Neuronal stem cell (in vitro differentiated cells): Measurements from ENCODE around the gene SORBS2.

Experiments
- DNase-seq: peaks from one replicate; pipeline ENCODE4 v3.0.0-alpha.2; 2013; ENCODE audit warnings: low spot score
- H2AFZ ChIP-seq: one replicate; pipeline ENCODE4 v1.6.1; 2013; ENCODE audit warnings: mild to moderate bottlenecking, low read length, inconsistent platforms
- H2AK5ac ChIP-seq: 2 replicates; pipeline ENCODE4 v1.6.1; 2013; ENCODE audit warnings: low read depth, mild to moderate bottlenecking, inconsistent platforms, low read length, moderate library complexity, mixed read lengths
- H2BK120ac ChIP-seq: 2 replicates; pipeline ENCODE4 v1.6.1; 2013; ENCODE audit warnings: low read depth, mild to moderate bottlenecking, inconsistent platforms, low read length, moderate library complexity, mixed read lengths
- H2BK12ac ChIP-seq: one replicate; pipeline ENCODE4 v1.6.1; 2013; ENCODE audit warnings: low read length, inconsistent platforms
- H2BK15ac ChIP-seq: 2 replicates; pipeline ENCODE4 v1.6.1; 2013; ENCODE audit warnings: mild to moderate bottlenecking, low read length, inconsistent platforms, mixed read lengths
- H2BK5ac ChIP-seq: one replicate; pipeline ENCODE4 v1.6.1; 2013; ENCODE audit warnings: inconsistent platforms, mild to moderate bottlenecking, low read length, moderate library complexity
- H3K14ac ChIP-seq: one replicate; pipeline ENCODE4 v1.6.1; 2013; ENCODE audit warnings: low read length, inconsistent platforms
- H3K18ac ChIP-seq: 2 replicates; pipeline ENCODE4 v1.6.1; 2013; ENCODE audit warnings: low read length, inconsistent platforms
- H3K23ac ChIP-seq: 2 replicates; pipeline ENCODE4 v1.6.1; 2013; ENCODE audit warnings: low read depth, mild to moderate bottlenecking, mixed read lengths, low read length, inconsistent platforms; ENCODE audit not compliant: poor library complexity
- H3K27ac ChIP-seq: replicated peaks from 3 replicates; pipeline ENCODE4 v1.5.1; 2013; ENCODE audit warnings: low read length, inconsistent platforms
- H3K27me3 ChIP-seq, 3 experiments: 2 replicates each; pipeline ENCODE4 v1.6.1; 2013; ENCODE audit warnings: low read length in 3 of 3, mild to moderate bottlenecking in 2 of 3, inconsistent platforms in 1 of 3, low read depth in 1 of 3, mixed read lengths in 1 of 3, moderate library complexity in 1 of 3; ENCODE audit not compliant: control insufficient read depth in 3 of 3, insufficient read depth in 3 of 3
- H3K36me3 ChIP-seq, 2 donors: replicated peaks in 1 of 2; 2 replicates each; pipeline ENCODE4 v1.6.1; 2013; ENCODE audit warnings: low read length in 2 of 2; ENCODE audit not compliant: control insufficient read depth in 2 of 2, insufficient read depth in 2 of 2
- H3K4ac ChIP-seq: 2 replicates; pipeline ENCODE4 v1.6.1; 2013; ENCODE audit warnings: inconsistent platforms, mild to moderate bottlenecking, low read length, moderate library complexity
- H3K4me1 ChIP-seq, 2 donors: 1 replicate in 1 of 2; 2 replicates in 1 of 2; pipeline ENCODE4 v1.6.1; 2013; ENCODE audit warnings: low read length in 2 of 2, low read depth in 1 of 2; ENCODE audit not compliant: control insufficient read depth in 2 of 2, insufficient read depth in 1 of 2
- H3K4me2 ChIP-seq: one replicate; pipeline ENCODE4 v1.6.1; 2013; ENCODE audit warnings: mild to moderate bottlenecking, low read length, inconsistent platforms; ENCODE audit not compliant: insufficient read depth, poor library complexity, severe bottlenecking
- H3K4me3 ChIP-seq, 2 donors: 2 replicates each; pipeline ENCODE4 v1.5.1; 2013; ENCODE audit warnings: low read length in 2 of 2, mild to moderate bottlenecking in 2 of 2, inconsistent platforms in 1 of 2, moderate library complexity in 1 of 2
- H3K79me1 ChIP-seq: one replicate; pipeline ENCODE4 v1.6.1; 2013; ENCODE audit warnings: low read depth, mild to moderate bottlenecking, inconsistent platforms, low read length, moderate library complexity
- H3K9ac ChIP-seq: one replicate; pipeline ENCODE4 v1.6.1; 2013; ENCODE audit warnings: mild to moderate bottlenecking, low read depth, low read length, inconsistent platforms; ENCODE audit not compliant: poor library complexity
- H3K9me3 ChIP-seq, 2 donors: replicated peaks in 1 of 2; 2 replicates each; pipeline versions ENCODE3 to v1.6.1; 2013; ENCODE audit warnings: low read length in 2 of 2, mild to moderate bottlenecking in 2 of 2, inconsistent platforms in 1 of 2, low read depth in 1 of 2, mixed read lengths in 1 of 2, moderate library complexity in 1 of 2; ENCODE audit not compliant: control insufficient read depth in 2 of 2, insufficient read depth in 1 of 2
- H4K8ac ChIP-seq: one replicate; pipeline ENCODE4 v1.6.1; 2013; ENCODE audit warnings: low read depth, mild to moderate bottlenecking, inconsistent platforms, low read length, moderate library complexity
- H4K91ac ChIP-seq: one replicate; pipeline ENCODE4 v1.6.1; 2013; ENCODE audit warnings: low read length, low read depth, mild to moderate bottlenecking, inconsistent platforms; ENCODE audit not compliant: poor library complexity
- WGBS, 2 donors: extraction: QIAGEN DNeasy Blood & Tissue Kit; methylation state at CpG; one replicate each; pipeline ENCODE4 v1.1.7; 2013; ENCODE audit warnings: missing lambda C conversion rate in 2 of 2, mixed read lengths in 1 of 2; ENCODE audit not compliant: insufficient read length in 2 of 2, insufficient replicate concordance in 1 of 2; ENCODE audit errors: extremely low coverage in 2 of 2; 5-methylcytosine and 5-hydroxymethylcytosine counted together

Gene SORBS2

GRCh38 chr4:185564349-185564748, 247.6 kb downstream of the SORBS2 start:
- DNase-seq: no peak
- Histone ChIP-seq H2BK5ac (no peak overlapping the region), H3K27me3 (no peaks in the 10 kb centered on the region), H3K9me3 (peaks cover 5 to 6% of the 10 kb centered on the region in 2 donors), H3K4me2 (no peak overlapping the region), H2AFZ (no peak overlapping the region), H3K18ac (no peak overlapping the region), H3K23ac (no peak overlapping the region), H3K4me3 (no peak overlapping the region), H4K8ac (no peak overlapping the region), H2BK120ac (no peak overlapping the region), H3K9ac (no peak overlapping the region), H2AK5ac (no peak overlapping the region), H2BK12ac (no peak overlapping the region), H3K36me3 (no peaks in the 10 kb centered on the region), H3K14ac (no peak overlapping the region), H3K4me1 (peaks cover 6 to 13% of the 10 kb centered on the region in 2 donors), H3K27ac (no peak overlapping the region), H3K79me1 (no peaks in the 10 kb centered on the region), H4K91ac (no peak overlapping the region), H2BK15ac (no peak overlapping the region), H3K4ac (no peak overlapping the region)
- WGBS, 2 donors: no CpG with 5 or more reads among the region's 3 CpGs

- no CpG with 5 or more reads among the region's 3 CpGs for WGBS, 2 donors
These were observed 249.5 kb downstream of the SORBS2 start for GRCh38 chr4:185562531-185562930.

GRCh38 chr4:185560316-185560715, 251.7 kb downstream of the SORBS2 start:
- Histone ChIP-seq H3K18ac (no peak overlapping the region), H3K9me3 (peaks cover 0 to 1% of the 10 kb centered on the region in 2 donors), H2AK5ac (no peak overlapping the region), H3K23ac (no peak overlapping the region), H4K91ac (no peak overlapping the region), H2AFZ (peak overlapping the region; percentile 36), H3K4me1 (peaks cover 6 to 7% of the 10 kb centered on the region in 2 donors), H3K9ac (no peak overlapping the region), H2BK12ac (no peak overlapping the region), H3K27me3 (no peaks in the 10 kb centered on the region), H3K27ac (no peak overlapping the region), H3K4me2 (no peak overlapping the region), H3K79me1 (no peaks in the 10 kb centered on the region), H3K14ac (no peak overlapping the region), H2BK5ac (no peak overlapping the region), H2BK15ac (no peak overlapping the region), H2BK120ac (no peak overlapping the region), H3K4ac (no peak overlapping the region), H4K8ac (no peak overlapping the region), H3K36me3 (no peaks in the 10 kb centered on the region), H3K4me3 (no peak overlapping the region)
- DNase-seq: no peak
- WGBS, 2 donors: no CpG with 5 or more reads among the region's 5 CpGs

More at GRCh38 chr4:185562531-185562930, 249.5 kb downstream of the SORBS2 start:
- Histone ChIP-seq H3K4ac (no peak overlapping the region), H3K79me1 (no peaks in the 10 kb centered on the region), H2BK15ac (no peak overlapping the region), H4K91ac (no peak overlapping the region), H2AFZ (no peak overlapping the region), H3K4me2 (no peak overlapping the region), H2AK5ac (no peak overlapping the region), H2BK12ac (no peak overlapping the region), H3K36me3 (no peaks in the 10 kb centered on the region), H3K18ac (no peak overlapping the region), H4K8ac (no peak overlapping the region), H3K27me3 (no peaks in the 10 kb centered on the region), H3K9ac (no peak overlapping the region), H2BK120ac (no peak overlapping the region), H2BK5ac (no peak overlapping the region), H3K4me1 (peaks cover 6 to 7% of the 10 kb centered on the region in 2 donors), H3K9me3 (peaks cover 5 to 6% of the 10 kb centered on the region in 2 donors), H3K14ac (no peak overlapping the region), H3K27ac (no peak overlapping the region), H3K4me3 (no peak overlapping the region), H3K23ac (no peak overlapping the region)
- DNase-seq: no peak

GRCh38 chr4:185559915-185560281, 252.1 kb downstream of the SORBS2 start:
- H3K18ac ChIP-seq: no peak overlapping the region
- H3K23ac ChIP-seq: no peak overlapping the region
- H3K4me1 ChIP-seq: peaks cover 6 to 7% of the 10 kb centered on the region in 2 donors
- no peak overlapping the region for H3K4me2 ChIP-seq
- no peak overlapping the region for H3K9ac ChIP-seq
- no peaks in the 10 kb centered on the region for H3K27me3 ChIP-seq
- no peak overlapping the region for H3K27ac ChIP-seq
- H4K91ac ChIP-seq: no peak overlapping the region
- no peak overlapping the region for H2BK12ac ChIP-seq
- no peak for DNase-seq
- H2BK15ac ChIP-seq: no peak overlapping the region
- H3K4ac ChIP-seq: no peak overlapping the region
- H2AFZ ChIP-seq: peak overlapping the region; percentile 36
- no peak overlapping the region for H3K4me3 ChIP-seq
- H2BK120ac ChIP-seq: no peak overlapping the region
- peaks cover 0 to 1% of the 10 kb centered on the region in 2 donors for H3K9me3 ChIP-seq
- no peaks in the 10 kb centered on the region for H3K79me1 ChIP-seq
- H2BK5ac ChIP-seq: no peak overlapping the region
- no peak overlapping the region for H3K14ac ChIP-seq
- no peak overlapping the region for H2AK5ac ChIP-seq
- H3K36me3 ChIP-seq: no peaks in the 10 kb centered on the region
- WGBS, 2 donors: no CpG with 5 or more reads among the region's 4 CpGs
- no peak overlapping the region for H4K8ac ChIP-seq
